Measurements from ENCODE around the gene FFAR1.

Gene FFAR1

DNA sequence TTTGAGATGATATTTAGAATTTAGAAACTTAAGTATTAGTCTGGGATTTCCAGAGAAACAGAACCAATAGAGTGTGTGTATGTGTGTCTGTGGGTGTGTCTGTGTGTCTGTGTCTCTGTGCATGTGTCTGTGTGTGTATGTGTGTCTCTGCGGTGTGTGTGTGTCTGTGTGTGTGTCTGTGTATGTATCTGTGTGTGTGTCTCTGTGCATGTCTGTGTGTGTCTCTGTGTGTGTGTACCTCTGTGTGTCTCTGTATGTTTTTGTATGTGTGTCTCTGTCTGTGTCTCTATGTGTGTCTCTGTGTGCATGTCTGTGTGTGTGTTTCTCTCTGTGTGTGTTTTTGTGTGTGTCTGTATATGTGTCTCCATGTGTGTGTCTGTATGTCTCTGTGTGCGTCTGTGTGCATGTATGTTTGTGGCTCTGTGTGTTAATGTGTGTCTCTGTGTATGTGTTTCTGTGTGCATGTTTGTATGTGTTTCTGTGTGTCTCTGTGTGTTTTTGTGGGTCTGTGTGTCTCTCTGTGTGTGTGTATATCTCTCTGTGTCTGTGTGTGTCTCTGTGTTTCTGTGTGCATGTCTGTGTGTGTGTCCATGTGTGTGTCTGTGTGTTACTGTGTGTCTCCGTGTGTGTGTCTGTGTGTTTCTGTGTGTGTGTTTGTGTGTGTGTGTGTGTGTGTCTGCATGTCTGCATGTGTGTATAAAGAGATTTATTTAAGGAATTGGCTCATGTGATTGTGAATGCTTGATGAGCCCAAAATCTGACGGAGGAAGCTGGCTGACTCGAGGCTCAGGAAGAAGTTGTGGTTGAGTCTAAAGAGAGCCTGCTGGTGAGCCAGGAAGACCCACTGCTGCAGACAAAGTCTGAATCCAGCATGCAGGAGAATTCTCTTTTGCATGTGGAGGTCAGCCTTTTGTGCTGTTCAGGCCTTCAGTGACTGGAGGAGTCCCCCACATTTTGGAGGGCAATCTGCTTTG, 45.3 kb downstream of the FFAR1 start:
- no peak for DNase-seq (ENCODE audit: low read depth in 2 of 2)

- DNase-seq (ENCODE audit: low read depth in 2 of 2), result no peak
These were observed 47.9 kb downstream of the FFAR1 start for GRCh38 chr19:35395382-35396199.

DNA sequence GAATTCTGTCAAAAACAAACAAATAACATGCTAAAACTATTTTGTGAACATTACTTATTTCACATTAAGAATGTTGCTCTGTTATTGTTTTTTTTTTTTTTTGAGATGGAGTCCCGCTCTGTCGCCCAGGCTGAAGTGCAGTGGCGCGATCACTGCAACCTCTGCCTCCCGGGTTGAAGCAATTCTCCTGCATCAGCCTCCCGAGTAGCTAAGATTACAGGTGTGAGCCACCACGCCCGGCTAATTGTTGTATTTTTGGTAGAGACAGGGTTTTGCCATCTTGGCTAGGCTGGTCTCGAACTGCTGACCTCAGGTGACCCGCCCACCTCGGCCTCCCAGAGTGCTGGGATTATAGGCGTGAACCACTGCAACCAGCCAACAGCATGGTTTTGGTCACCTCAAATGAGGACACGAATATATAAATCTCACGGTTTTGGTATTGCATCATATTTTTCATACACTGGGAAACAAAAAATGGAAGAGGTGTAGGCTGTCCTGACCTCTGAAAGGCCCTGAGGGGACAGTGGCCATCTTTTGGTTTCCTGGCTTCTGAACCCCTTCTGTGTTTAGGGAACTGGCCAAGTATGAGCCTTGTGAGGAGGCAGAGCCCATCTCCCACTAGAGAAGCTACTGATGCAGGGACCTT, 48.7 kb downstream of the FFAR1 start:
- no peak for DNase-seq (ENCODE audit: low read depth in 2 of 2)

DNA sequence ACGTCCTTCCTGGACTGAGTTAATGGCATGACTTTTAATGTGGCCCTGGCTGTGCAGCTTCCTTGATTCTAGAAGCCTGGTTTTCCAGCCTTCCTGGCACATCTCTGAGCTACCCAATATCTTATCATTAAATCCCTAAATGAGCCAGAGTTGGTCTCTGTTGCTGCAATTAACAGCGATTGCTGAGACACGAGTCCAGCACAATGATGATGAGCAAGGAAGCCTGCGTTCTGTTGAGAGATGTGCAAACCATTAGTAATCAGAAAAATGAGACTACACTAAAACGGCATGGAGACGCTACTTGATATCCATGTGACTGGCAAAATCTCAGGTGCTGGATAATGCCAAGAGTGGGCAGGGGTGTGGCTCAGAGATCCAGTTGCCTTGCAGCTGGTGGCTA, 49.4 kb downstream of the FFAR1 start:
- no peak for DNase-seq (ENCODE audit: low read depth in 2 of 2)

Measured in fibroblast of skin of left biceps (primary cell).